ENCODE results near the gene ADAP1.

GRCh38 chr7:898460-898854 lies 56.0 kb downstream of the ADAP1 start:
- no peak for TF ChIP-seq CTCF (conservative IDR thresholded peaks at IDR 0.05; ENCODE audit: low read length)
- no peak for TF ChIP-seq EZH2phosphoT487 (IDR thresholded peaks at IDR 0.05; ENCODE audit: borderline replicate concordance)

Measured in Loucy (cell line).